Ishikawa (cell line): ENCODE data around the gene GCH1.

ENCODE experiments used
- CEBPB ChIP-seq: IDR thresholded peaks from 2 replicates; pipeline ENCODE4 v1.6.1; 2012
- CREB1 ChIP-seq: IDR thresholded peaks from 2 replicates; pipeline ENCODE4 v1.6.1; 2012; ENCODE audit warnings: low read depth
- EGR1 ChIP-seq: IDR thresholded peaks from 2 replicates; pipeline ENCODE4 v1.6.1; 2012
- EP300 ChIP-seq: IDR thresholded peaks from 2 replicates; pipeline ENCODE4 v1.6.1; 2012; ENCODE audit warnings: borderline replicate concordance
- FOXM1 ChIP-seq: IDR thresholded peaks from 2 replicates; pipeline ENCODE4 v1.6.1; 2012; ENCODE audit warnings: low read depth, borderline replicate concordance
- MAX ChIP-seq: IDR thresholded peaks from 2 replicates; pipeline ENCODE4 v1.6.1; 2012
- NFIC ChIP-seq: IDR thresholded peaks from 2 replicates; pipeline ENCODE4 v1.6.1; 2012
- RAD21 ChIP-seq: IDR thresholded peaks from 2 replicates; pipeline ENCODE4 v1.6.1; 2012; ENCODE audit warnings: low read depth
- REST ChIP-seq: IDR thresholded peaks from 2 replicates; pipeline ENCODE4 v1.6.1; 2012; ENCODE audit warnings: low read depth, mild to moderate bottlenecking
- TAF1 ChIP-seq: IDR thresholded peaks from 2 replicates; pipeline ENCODE4 v1.6.1; 2012; ENCODE audit warnings: low read depth, mild to moderate bottlenecking
- TCF12 ChIP-seq: IDR thresholded peaks from 2 replicates; pipeline ENCODE4 v1.6.1; 2012; ENCODE audit warnings: low read depth
- TEAD4 ChIP-seq: IDR thresholded peaks from 2 replicates; pipeline ENCODE4 v1.6.1; 2012
- USF1 ChIP-seq: IDR thresholded peaks from 2 replicates; pipeline ENCODE4 v1.6.1; 2012
- YY1 ChIP-seq: IDR thresholded peaks from 2 replicates; pipeline ENCODE4 v1.6.1; 2012; ENCODE audit warnings: low read depth
- ZBTB7A ChIP-seq: IDR thresholded peaks from 2 replicates; pipeline ENCODE4 v1.6.1; 2012; ENCODE audit warnings: low read depth

The GCH1 gene

GRCh38 chr14:54807881-54808280, 94.7 kb downstream of the GCH1 start:
- TF ChIP-seq RAD21 = no peak
- no peak for TF ChIP-seq TEAD4
- no peak for TF ChIP-seq CREB1
- no peak for TF ChIP-seq USF1
- TF ChIP-seq FOXM1 = no peak
- no peak for TF ChIP-seq YY1
- TF ChIP-seq TCF12 = no peak
- TF ChIP-seq EGR1 = no peak
- no peak for TF ChIP-seq NFIC
- no peak for TF ChIP-seq REST
- TF ChIP-seq CEBPB = no peak
- no peak for TF ChIP-seq MAX
- no peak for TF ChIP-seq ZBTB7A
- no peak for TF ChIP-seq TAF1

GRCh38 chr14:54807428-54807827, 95.2 kb downstream of the GCH1 start:
- TF ChIP-seq EGR1 (no peak), TCF12 (no peak), REST (no peak)

GRCh38 chr14:54806616-54807015, 96.0 kb downstream of the GCH1 start:
- TF ChIP-seq NFIC (no peak), EP300 (no peak), CREB1 (no peak), TEAD4 (no peak), EGR1 (no peak), ZBTB7A (no peak), CEBPB (no peak), TCF12 (no peak), YY1 (no peak), FOXM1 (no peak), USF1 (no peak), MAX (no peak), TAF1 (no peak)

GRCh38 chr14:54805445-54806322, 96.9 kb downstream of the GCH1 start:
- TF ChIP-seq FOXM1 (no peak), USF1 (peak; percentile 44; the same call in 1 of the 2 replicates), CREB1 (no peak), RAD21 (peak; percentile 96), TEAD4 (no peak), MAX (peak; percentile 46), YY1 (peak; percentile 66)

GRCh38 chr14:54805070-54805444, 97.6 kb downstream of the GCH1 start:
- TF ChIP-seq RAD21 = no peak
- no peak for TF ChIP-seq REST
